ENCODE measurements around the gene ETFA.

DNA sequence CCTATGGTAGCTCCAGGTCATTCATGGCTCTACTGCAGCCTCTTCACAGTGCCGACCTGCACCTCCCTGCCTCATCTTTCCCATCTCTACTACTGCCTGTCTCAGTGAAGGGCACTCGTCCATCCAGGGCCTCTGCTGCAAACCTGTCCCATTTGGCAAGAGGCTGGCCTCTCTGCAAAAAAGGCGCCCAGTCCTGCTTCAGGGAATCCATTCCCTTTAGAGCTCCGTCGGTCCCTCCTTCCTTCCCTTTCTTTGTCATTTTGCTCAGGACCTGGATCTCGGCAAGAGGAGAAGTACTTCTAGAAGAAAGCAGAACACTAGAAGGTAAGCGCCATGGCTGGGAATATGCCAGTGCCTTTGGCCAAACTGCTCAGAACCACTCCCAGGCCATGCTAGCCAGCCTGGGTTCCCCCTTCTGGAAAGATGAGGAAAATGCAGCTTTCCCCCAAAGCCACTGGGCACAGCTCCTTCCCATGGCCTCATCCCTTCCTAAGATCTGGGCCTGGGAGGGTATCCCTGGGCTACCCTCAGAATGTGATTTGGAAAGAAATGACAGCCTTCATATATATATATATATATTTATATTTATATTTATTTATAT is 18.9 kb upstream of the ETFA start:
- TF ChIP-seq ETS2 (tag; IDR thresholded peaks at IDR 0.05; ENCODE audit: borderline replicate concordance, poor library complexity, severe bottlenecking) (no peak), MXI1 (IDR thresholded peaks at IDR 0.05; ENCODE audit: low read depth, low read length) (no peak), RAD21 (CRISPR knock-in tag; conservative IDR thresholded peaks at IDR 0.05 in 1 of 2, IDR thresholded peaks at IDR 0.05 in 1 of 2) (peak; percentile 20 to 58; a peak in 2 of 4 replicates), TCF7L2 (IDR thresholded peaks at IDR 0.05; ENCODE audit: low read depth, low read length) (no peak), NCOA2 (IDR thresholded peaks at IDR 0.05; ENCODE audit: partially characterized antibody in 2 of 2) (no peak), SNRNP70 (optimal IDR thresholded peaks at IDR 0.05; ENCODE audit: low read depth, low read length) (no peak), TAF1 (IDR thresholded peaks at IDR 0.05; ENCODE audit: control insufficient read depth, extremely low read depth, insufficient read depth, low read length, severe bottlenecking) (no peak), ZBTB17 (CRISPR knock-in tag; IDR thresholded peaks at IDR 0.05) (no peak), POLR2A (conservative IDR thresholded peaks at IDR 0.05) (no peak), ZNF77 (CRISPR knock-in tag; IDR thresholded peaks at IDR 0.05) (no peak)
- TF ChIP-seq, protein P1, sequence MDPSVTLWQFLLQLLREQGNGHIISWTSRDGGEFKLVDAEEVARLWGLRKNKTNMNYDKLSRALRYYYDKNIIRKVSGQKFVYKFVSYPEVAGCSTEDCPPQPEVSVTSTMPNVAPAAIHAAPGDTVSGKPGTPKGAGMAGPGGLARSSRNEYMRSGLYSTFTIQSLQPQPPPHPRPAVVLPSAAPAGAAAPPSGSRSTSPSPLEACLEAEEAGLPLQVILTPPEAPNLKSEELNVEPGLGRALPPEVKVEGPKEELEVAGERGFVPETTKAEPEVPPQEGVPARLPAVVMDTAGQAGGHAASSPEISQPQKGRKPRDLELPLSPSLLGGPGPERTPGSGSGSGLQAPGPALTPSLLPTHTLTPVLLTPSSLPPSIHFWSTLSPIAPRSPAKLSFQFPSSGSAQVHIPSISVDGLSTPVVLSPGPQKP (CRISPR knock-in tag; IDR thresholded peaks at IDR 0.05), result no peak
- TF ChIP-seq, protein P2, sequence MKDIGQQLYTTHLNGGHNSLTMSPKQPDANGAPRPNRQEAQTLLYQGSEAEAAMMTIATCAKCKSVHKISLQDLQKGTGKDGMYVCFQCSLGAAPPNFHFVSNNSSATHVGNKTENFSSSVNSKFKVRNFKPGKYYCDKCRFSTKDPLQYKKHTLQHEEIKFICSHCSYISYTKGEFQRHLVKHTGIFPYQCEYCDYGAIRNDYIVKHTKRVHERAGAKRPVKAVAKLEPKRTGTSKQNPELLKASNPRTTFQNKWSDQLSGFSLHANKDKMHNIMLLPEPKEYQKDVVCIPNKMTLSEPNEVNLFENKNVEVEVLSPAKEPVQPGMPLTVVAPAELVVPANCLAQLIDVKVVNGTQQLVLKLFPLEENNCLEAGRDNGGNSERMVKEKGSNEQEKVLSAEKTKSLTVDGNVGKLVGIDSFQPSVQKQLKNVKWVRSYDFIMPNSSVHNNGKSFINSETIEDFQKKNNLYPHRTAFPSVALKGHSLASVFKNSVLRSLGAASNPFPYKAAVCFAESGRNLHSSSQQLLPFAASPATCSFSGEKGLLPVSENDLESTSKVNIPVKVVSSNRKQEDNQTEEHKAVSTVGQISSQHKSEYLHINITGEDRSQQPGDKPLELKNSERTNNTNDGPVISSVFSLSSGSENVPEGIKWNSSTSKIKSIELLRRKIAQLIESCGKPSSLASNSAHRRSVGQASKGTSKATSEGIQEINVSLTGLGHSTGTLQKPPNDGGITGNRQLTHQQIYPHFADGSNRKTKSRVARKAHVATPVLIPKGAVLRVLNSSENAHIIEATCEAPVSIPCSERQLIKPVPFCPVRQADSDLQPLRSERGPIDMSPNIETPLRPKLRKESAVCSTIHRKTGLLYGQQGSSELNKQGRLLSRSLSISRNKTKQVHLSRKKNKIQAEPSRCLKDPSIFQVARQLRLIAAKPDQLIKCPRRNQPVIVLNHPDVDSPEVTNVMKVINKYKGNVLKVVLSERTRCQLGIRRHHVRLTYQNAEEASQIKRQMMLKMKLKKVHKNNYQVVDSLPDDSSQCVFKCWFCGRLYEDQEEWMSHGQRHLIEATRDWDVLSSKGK (CRISPR knock-in tag; IDR thresholded peaks at IDR 0.05), result no peak
